Chondrocyte (in vitro differentiated cells): ENCODE data around the gene MC3R. TPM values are rescaled to one million over a fixed set of nuclear protein-coding genes. Genes with fewer than 3 reads are reported as not detected.

Experiments
- DNase-seq: peaks from one replicate; pipeline ENCODE4 v3.0.0; 2021; ENCODE audit warnings: mixed read lengths, low spot score
- H3K27ac Mint-ChIP-seq: one replicate; pipeline ENCODE4 v1.8.0; 2021; ENCODE audit warnings: mild to moderate bottlenecking, moderate library complexity, mixed read lengths; ENCODE audit not compliant: unreplicated experiment
- H3K27me3 Mint-ChIP-seq: 2 replicates; pipeline ENCODE4 v1.8.0; 2021; ENCODE audit warnings: low read depth, mixed read lengths
- H3K36me3 Mint-ChIP-seq: 2 replicates; pipeline ENCODE4 v1.8.0; 2021; ENCODE audit warnings: low read depth, mixed read lengths
- H3K4me1 Mint-ChIP-seq: 2 replicates; pipeline ENCODE4 v1.8.0; 2021; ENCODE audit warnings: low read depth, mild to moderate bottlenecking, mixed read lengths
- H3K4me3 Mint-ChIP-seq: one replicate; pipeline ENCODE4 v1.8.0; 2021; ENCODE audit warnings: mild to moderate bottlenecking, moderate library complexity, mixed read lengths; ENCODE audit not compliant: unreplicated experiment
- H3K9me3 Mint-ChIP-seq: 2 replicates; pipeline ENCODE4 v1.8.0; 2021; ENCODE audit warnings: low read depth, mixed read lengths
- CTCF ChIP-seq: fragments of 200-600 bp; sonication (generic); IDR thresholded peaks from 2 replicates; pipeline ENCODE4 v1.5.0; 2021; ENCODE audit warnings: antibody characterized with exemption, mild to moderate bottlenecking, moderate library complexity
- total RNA-seq: library from RNA; stranded (reverse); gene quantifications from 3 replicates; pipeline ENCODE4 v1.2.1, GENCODE V29; 2021

The MC3R gene
- total RNA-seq, 1 donor from 2014 or later: not detected

GRCh38 chr20:56268536-56268935 is 20.0 kb downstream of the MC3R start:
- peaks cover 2% of the 10 kb centered on the region for H3K9me3 Mint-ChIP-seq
- no peak for TF ChIP-seq CTCF
- no peak overlapping the region for H3K4me3 Mint-ChIP-seq
- DNase-seq: no peak
- H3K4me1 Mint-ChIP-seq: no peaks in the 10 kb centered on the region
- no peak overlapping the region for H3K27ac Mint-ChIP-seq
- H3K36me3 Mint-ChIP-seq: no peaks in the 10 kb centered on the region
- peaks cover 4% of the 10 kb centered on the region for H3K27me3 Mint-ChIP-seq

- Mint-ChIP-seq H3K4me3 (no peak overlapping the region), H3K4me1 (no peaks in the 10 kb centered on the region), H3K27ac (no peak overlapping the region), H3K36me3 (no peaks in the 10 kb centered on the region), H3K27me3 (no peaks in the 10 kb centered on the region), H3K9me3 (peaks cover 2% of the 10 kb centered on the region)
- no peak for TF ChIP-seq CTCF
- no peak for DNase-seq
Observed at GRCh38 chr20:56271974-56272373, 23.4 kb downstream of the MC3R start.

- Mint-ChIP-seq H3K9me3 (peaks cover 7% of the 10 kb centered on the region), H3K36me3 (no peaks in the 10 kb centered on the region), H3K27ac (no peak overlapping the region), H3K27me3 (no peaks in the 10 kb centered on the region), H3K4me1 (no peaks in the 10 kb centered on the region), H3K4me3 (no peak overlapping the region)
- TF ChIP-seq CTCF: no peak
- DNase-seq: no peak
Observed at GRCh38 chr20:56273491-56273890, 25.0 kb downstream of the MC3R start.

GRCh38 chr20:56274156-56274555 is 25.6 kb downstream of the MC3R start:
- no peaks in the 10 kb centered on the region for H3K36me3 Mint-ChIP-seq
- peaks cover 7% of the 10 kb centered on the region for H3K9me3 Mint-ChIP-seq

GRCh38 chr20:56278196-56278595 is 29.7 kb downstream of the MC3R start:
- Mint-ChIP-seq H3K27me3 (peaks cover 3% of the 10 kb centered on the region), H3K4me3 (no peak overlapping the region), H3K36me3 (no peaks in the 10 kb centered on the region), H3K27ac (no peak overlapping the region), H3K9me3 (peaks cover 12% of the 10 kb centered on the region), H3K4me1 (no peaks in the 10 kb centered on the region)
- DNase-seq: no peak
- TF ChIP-seq CTCF: no peak

More at GRCh38 chr20:56274156-56274555, 25.6 kb downstream of the MC3R start:
- Mint-ChIP-seq H3K27ac (no peak overlapping the region), H3K4me3 (no peak overlapping the region), H3K27me3 (peaks cover 1% of the 10 kb centered on the region), H3K4me1 (no peaks in the 10 kb centered on the region)
- DNase-seq: no peak
- TF ChIP-seq CTCF: no peak
